Bronchial epithelial cell (primary cell): ENCODE measurements around the gene ABHD12B. TPM values are rescaled to one million over a fixed set of nuclear protein-coding genes. Genes with fewer than 3 reads are reported as not detected.

Experiments used
- DNase-seq: peaks from one replicate; pipeline ENCODE4 v3.0.0-alpha.2; 2010; ENCODE audit warnings: low read depth
- FAIRE-seq: peaks from 2 replicates; lab custom pipeline; 2011; peaks lifted over from hg19 to GRCh38; lab: Jason Lieb, UNC
- H3K27me3 ChIP-seq: 2 replicates; pipeline ENCODE4 v1.5.1; 2011; ENCODE audit warnings: low read length; ENCODE audit not compliant: control insufficient read depth, insufficient read depth
- H3K36me3 ChIP-seq: 2 replicates; pipeline ENCODE4 v1.5.1; 2011; ENCODE audit warnings: low read length; ENCODE audit not compliant: control insufficient read depth, insufficient read depth
- H3K4me3 ChIP-seq: 2 replicates; pipeline ENCODE4 v1.5.1; 2011; ENCODE audit warnings: mild to moderate bottlenecking, low read depth, low read length, control low read depth
- CTCF ChIP-seq: IDR thresholded peaks from 2 replicates; pipeline ENCODE4 v1.5.1; 2011; ENCODE audit warnings: mild to moderate bottlenecking, moderate library complexity, low read length, control low read depth, inconsistent platforms; ENCODE audit not compliant: insufficient read depth, severe bottlenecking
- total RNA-seq: library from RNA; depleted of rRNA; stranded (reverse); fragments of >200 nt; gene quantifications from 2 replicates; pipeline ENCODE4 v1.2.1, GENCODE V29; 2014

ABHD12B gene
- total RNA-seq, 1 donor from 2014 or later, result not detected

DNA sequence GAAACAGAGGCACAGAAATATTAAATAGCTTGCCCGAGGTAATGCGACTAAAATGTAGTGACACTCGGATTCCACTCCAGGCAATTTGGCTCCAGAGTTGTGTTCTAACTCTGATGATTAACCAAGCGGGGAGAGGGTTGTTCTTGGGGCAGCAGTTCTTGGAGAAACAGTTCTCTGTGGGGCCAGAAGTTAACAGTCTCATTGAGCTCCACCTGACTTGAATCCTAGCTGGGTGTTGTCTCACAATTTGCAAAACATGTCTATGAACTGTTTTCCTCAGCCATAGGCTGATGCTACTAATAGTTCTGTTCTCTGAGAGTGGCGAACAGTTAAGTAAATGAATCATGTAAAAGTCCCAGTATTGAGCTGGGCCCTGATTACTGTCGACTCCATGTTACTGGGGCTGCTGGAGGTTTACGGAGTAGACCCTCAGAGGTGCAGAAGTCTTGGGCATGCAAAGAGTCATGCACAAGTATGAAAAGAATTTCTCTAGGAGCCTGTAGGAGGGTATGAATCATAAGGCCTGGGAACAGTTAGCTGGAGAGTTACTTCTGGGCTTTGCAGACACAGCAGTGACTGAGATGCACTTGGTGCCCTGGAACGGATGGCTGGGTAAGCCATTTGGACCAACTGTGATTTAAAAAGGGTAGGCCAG, 25.5 kb upstream of the ABHD12B start:
- DNase-seq (peak; percentile 59), FAIRE-seq (no peak)
- TF ChIP-seq CTCF, result no peak
- Histone ChIP-seq H3K4me3 (no peak overlapping the region), H3K27me3 (no peaks in the 10 kb centered on the region), H3K36me3 (no peaks in the 10 kb centered on the region)

- FAIRE-seq (no peak), DNase-seq (peak; percentile 16)
- TF ChIP-seq CTCF, result no peak
- Histone ChIP-seq H3K4me3 (no peak overlapping the region), H3K27me3 (no peaks in the 10 kb centered on the region), H3K36me3 (no peaks in the 10 kb centered on the region)
Measured at GRCh38 chr14:50853891-50854290, 18.0 kb upstream of the ABHD12B start.

- FAIRE-seq (no peak), DNase-seq (no peak)
- Histone ChIP-seq H3K4me3 (no peak overlapping the region), H3K27me3 (no peaks in the 10 kb centered on the region), H3K36me3 (no peaks in the 10 kb centered on the region)
- no peak for TF ChIP-seq CTCF
Measured at GRCh38 chr14:50854521-50854920, 17.3 kb upstream of the ABHD12B start.

DNA sequence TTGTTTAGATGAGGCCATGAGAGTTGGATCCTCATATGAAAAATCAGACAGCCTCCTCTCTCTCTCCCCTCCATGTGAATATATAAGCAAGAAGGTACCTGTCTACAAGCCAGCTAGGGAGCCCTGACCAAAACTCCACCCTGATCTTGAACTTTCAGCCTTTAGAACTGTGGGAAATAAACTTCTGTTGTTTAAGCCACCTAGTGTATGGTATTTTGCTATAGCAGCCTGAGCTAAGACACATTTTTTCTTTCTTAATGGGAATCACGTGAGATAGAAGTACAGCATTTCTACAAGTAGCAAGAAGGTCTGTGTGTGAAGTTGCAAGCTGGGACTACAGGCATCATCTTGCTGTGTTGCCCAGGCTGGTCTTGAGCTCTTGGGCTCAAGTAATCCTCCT, 16.3 kb upstream of the ABHD12B start:
- Histone ChIP-seq H3K36me3 (no peaks in the 10 kb centered on the region), H3K27me3 (no peaks in the 10 kb centered on the region), H3K4me3 (no peak overlapping the region)
- FAIRE-seq (no peak), DNase-seq (no peak)
- no peak for TF ChIP-seq CTCF

GRCh38 chr14:50856660-50857059, 15.2 kb upstream of the ABHD12B start:
- Histone ChIP-seq H3K27me3 (no peaks in the 10 kb centered on the region), H3K36me3 (no peaks in the 10 kb centered on the region), H3K4me3 (no peak overlapping the region)
- DNase-seq, result no peak
- no peak for TF ChIP-seq CTCF
- FAIRE-seq, result no peak

DNA sequence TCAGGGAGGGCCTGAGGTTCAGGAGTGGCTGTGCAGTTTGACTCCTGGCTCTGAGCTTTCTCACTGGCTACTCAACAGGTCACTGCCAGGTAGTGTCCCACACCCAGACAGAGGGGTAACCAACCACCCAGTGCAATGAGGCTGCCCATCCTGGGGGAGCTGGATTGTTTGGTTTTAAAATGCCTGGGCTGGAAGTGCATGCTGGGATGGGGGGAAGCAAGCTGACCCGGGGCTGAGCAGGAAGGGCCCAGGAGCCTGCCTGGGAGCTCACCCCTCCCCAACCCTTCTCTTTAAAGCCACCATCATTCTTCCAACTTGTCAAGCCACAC, 12.6 kb upstream of the ABHD12B start:
- H3K4me3 ChIP-seq, result no peak overlapping the region
- no peak for FAIRE-seq
- no peaks in the 10 kb centered on the region for H3K36me3 ChIP-seq

More for the DNA sequence above, 12.6 kb upstream of the ABHD12B start:
- TF ChIP-seq CTCF, result no peak
- H3K27me3 ChIP-seq, result no peaks in the 10 kb centered on the region
- no peak for DNase-seq
